Measurements from ENCODE around the gene PDLIM1.

Gene PDLIM1

GRCh38 chr10:95314192-95314918, 23.6 kb upstream of the PDLIM1 start:
- no peak for DNase-seq (ENCODE audit: low read depth)

- DNase-seq (ENCODE audit: low read depth), result no peak
Measured at GRCh38 chr10:95312986-95313495, 22.2 kb upstream of the PDLIM1 start.

- DNase-seq (ENCODE audit: low read depth), result no peak
Measured at GRCh38 chr10:95312257-95312656, 21.5 kb upstream of the PDLIM1 start.

GRCh38 chr10:95309958-95310357, 19.2 kb upstream of the PDLIM1 start:
- DNase-seq (ENCODE audit: low read depth), result no peak

GRCh38 chr10:95308389-95309302, 17.8 kb upstream of the PDLIM1 start:
- peak; percentile 96 for DNase-seq (ENCODE audit: low read depth)

- no peak for DNase-seq (ENCODE audit: low read depth)
Measured at GRCh38 chr10:95306851-95307250, 16.0 kb upstream of the PDLIM1 start.

GRCh38 chr10:95306318-95306650, 15.5 kb upstream of the PDLIM1 start:
- no peak for DNase-seq (ENCODE audit: low read depth)

GRCh38 chr10:95305606-95306317, 15.0 kb upstream of the PDLIM1 start:
- no peak for DNase-seq (ENCODE audit: low read depth)

- DNase-seq (ENCODE audit: low read depth), result no peak
Measured at GRCh38 chr10:95304976-95305375, 14.2 kb upstream of the PDLIM1 start.

GRCh38 chr10:95304463-95304862, 13.7 kb upstream of the PDLIM1 start:
- DNase-seq (ENCODE audit: low read depth), result no peak

- DNase-seq (ENCODE audit: low read depth), result no peak
Measured at GRCh38 chr10:95303950-95304349, 13.1 kb upstream of the PDLIM1 start.

GRCh38 chr10:95303535-95303934, 12.7 kb upstream of the PDLIM1 start:
- no peak for DNase-seq (ENCODE audit: low read depth)

GRCh38 chr10:95300022-95300539, 9.3 kb upstream of the PDLIM1 start:
- no peak for DNase-seq (ENCODE audit: low read depth)

- DNase-seq (ENCODE audit: low read depth), result no peak
Measured at GRCh38 chr10:95297402-95297801, 6.6 kb upstream of the PDLIM1 start.

GRCh38 chr10:95296764-95297163, 6.0 kb upstream of the PDLIM1 start:
- DNase-seq (ENCODE audit: low read depth), result no peak

- no peak for DNase-seq (ENCODE audit: low read depth)
Measured at GRCh38 chr10:95295031-95295755, 4.4 kb upstream of the PDLIM1 start.

GRCh38 chr10:95293631-95294030, 2.8 kb upstream of the PDLIM1 start:
- no peak for DNase-seq (ENCODE audit: low read depth)

GRCh38 chr10:95291365-95292039, 699 bp upstream of the PDLIM1 start:
- no peak for DNase-seq (ENCODE audit: low read depth)

- DNase-seq (ENCODE audit: low read depth), result no peak
Measured at GRCh38 chr10:95289921-95290421, 832 bp downstream of the PDLIM1 start.

GRCh38 chr10:95289003-95289920, 1.5 kb downstream of the PDLIM1 start:
- no peak for DNase-seq (ENCODE audit: low read depth)
